ENCODE results near the gene POU2F3. TPM values are rescaled to one million over a fixed set of nuclear protein-coding genes. Genes with fewer than 3 reads are reported as not detected.
A peak's percentile ranks its signal among the peaks of the same experiment; 100 is the strongest.

POU2F3 gene
- total and polyA plus RNA-seq, 8 donors = 0.18 to 1.9 (median 1.3) TPM; not detected in 2

DNA sequence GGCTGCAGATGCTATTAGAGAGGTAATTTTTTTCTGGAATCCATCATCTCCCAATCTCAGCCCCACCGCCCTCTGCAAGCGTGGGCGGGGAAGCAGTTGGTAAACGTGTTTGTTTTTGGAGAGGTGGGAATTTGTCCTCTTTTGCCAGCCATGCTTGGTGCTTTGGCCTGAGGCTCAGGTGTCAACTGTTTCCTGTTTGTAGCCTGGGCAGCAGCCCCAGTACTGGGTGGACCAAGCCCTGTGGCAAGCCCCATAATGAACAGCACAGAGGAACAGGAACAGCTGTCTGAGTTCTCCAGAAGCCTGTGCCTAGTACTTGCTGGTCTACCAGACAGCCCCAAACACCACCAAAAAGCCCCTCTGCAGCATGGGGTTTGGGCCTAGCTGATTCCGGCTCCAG lies 39.6 kb downstream of the POU2F3 start:
- H3K9me3 ChIP-seq = no peaks in the 10 kb centered on the region
- DNase-seq = no peak
- no peak overlapping the region for H3K4me3 ChIP-seq
- no peak overlapping the region for H3K27ac ChIP-seq
- intact Hi-C loops (cut with DNase I; ENCODE audit: low total_unique reads) = no loop called here
- peaks cover 0 to 6% (median 0%) of the 10 kb centered on the region in 4 donors for H3K4me1 ChIP-seq
- no peaks in the 10 kb centered on the region for H3K27me3 ChIP-seq
- H3K36me3 ChIP-seq = no peaks in the 10 kb centered on the region
- TF ChIP-seq EP300 (IDR thresholded peaks at IDR 0.05) (no peak), POLR2AphosphoS5 (IDR thresholded peaks at IDR 0.05) (no peak), POLR2A (IDR thresholded peaks at IDR 0.05) (no peak)
- TF ChIP-seq, protein P1, sequence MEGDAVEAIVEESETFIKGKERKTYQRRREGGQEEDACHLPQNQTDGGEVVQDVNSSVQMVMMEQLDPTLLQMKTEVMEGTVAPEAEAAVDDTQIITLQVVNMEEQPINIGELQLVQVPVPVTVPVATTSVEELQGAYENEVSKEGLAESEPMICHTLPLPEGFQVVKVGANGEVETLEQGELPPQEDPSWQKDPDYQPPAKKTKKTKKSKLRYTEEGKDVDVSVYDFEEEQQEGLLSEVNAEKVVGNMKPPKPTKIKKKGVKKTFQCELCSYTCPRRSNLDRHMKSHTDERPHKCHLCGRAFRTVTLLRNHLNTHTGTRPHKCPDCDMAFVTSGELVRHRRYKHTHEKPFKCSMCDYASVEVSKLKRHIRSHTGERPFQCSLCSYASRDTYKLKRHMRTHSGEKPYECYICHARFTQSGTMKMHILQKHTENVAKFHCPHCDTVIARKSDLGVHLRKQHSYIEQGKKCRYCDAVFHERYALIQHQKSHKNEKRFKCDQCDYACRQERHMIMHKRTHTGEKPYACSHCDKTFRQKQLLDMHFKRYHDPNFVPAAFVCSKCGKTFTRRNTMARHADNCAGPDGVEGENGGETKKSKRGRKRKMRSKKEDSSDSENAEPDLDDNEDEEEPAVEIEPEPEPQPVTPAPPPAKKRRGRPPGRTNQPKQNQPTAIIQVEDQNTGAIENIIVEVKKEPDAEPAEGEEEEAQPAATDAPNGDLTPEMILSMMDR (IDR thresholded peaks at IDR 0.05) = no peak
- 59 to 74% (median 68%) methylated on average over 5 of the region's 5 CpGs for WGBS, 5 donors

DNA sequence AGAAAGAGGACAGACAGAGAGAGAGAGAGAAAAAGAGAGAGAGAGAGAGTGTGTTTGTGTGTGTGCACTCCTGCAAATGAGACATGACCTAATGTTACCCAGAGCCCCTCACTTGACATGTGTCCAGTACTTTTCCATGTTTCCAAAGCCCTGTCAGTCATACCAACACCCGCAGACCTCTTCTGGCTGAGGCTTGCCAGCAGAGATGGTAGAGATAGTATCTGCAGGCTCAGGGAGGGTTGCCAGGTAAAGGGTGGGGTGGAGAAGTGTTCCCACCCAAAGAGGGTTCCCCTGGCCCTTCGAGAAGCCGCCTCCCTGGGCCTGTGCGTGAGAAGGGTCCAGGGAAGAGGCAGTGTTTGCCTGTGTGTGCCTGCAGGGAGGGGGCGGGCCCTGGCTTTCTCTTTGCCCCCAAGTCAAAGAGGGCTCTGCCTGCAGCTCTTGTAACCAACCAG lies 40.7 kb downstream of the POU2F3 start:
- no peak overlapping the region for H3K27ac ChIP-seq
- H3K36me3 ChIP-seq = no peaks in the 10 kb centered on the region
- H3K9me3 ChIP-seq = no peaks in the 10 kb centered on the region

DNA sequence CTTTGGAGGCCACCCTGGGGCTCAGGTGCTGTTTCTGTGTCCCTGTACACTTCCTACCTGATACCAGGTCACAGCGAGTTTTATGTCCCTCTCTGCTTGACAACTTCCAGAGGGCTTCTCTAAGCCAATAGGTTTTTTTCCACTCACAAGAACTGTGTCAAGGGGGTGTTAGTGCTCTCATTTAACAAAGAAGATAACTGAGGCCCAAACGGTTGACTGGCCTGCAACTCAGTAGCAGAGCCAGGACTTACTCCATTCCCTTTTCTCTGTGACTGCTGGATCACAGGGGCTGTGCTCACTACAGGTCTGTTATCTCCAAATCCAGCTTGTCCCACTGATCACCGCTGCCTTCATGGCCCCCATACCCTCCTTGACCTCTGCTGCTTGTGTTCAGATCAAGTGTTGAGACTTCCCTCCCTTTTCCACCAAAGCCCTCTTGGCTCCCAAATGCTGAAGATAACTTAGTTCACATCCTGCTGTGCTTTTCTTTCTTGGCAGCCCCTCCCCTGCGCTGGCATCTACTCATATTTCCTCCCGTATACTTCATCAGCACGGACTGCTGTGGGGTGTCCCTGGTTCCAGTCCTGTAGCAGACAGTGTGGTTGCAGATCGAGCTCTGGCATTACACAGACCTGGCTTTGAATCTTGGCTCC lies 41.3 kb downstream of the POU2F3 start:
- no peaks in the 10 kb centered on the region for H3K36me3 ChIP-seq
- 46 to 64% (median 57%) methylated on average over 7 of the region's 7 CpGs for WGBS, 5 donors
- TF ChIP-seq, protein P1 (IDR thresholded peaks at IDR 0.05) = no peak
- TF ChIP-seq EP300 (IDR thresholded peaks at IDR 0.05) (no peak), POLR2A (IDR thresholded peaks at IDR 0.05) (no peak)
- H3K27me3 ChIP-seq = no peaks in the 10 kb centered on the region
- no peak overlapping the region for H3K4me3 ChIP-seq
- DNase-seq = peak in 1 of 2 donors; percentile 26
- intact Hi-C loops (cut with DNase I; ENCODE audit: low total_unique reads) = no loop called here
- H3K9me3 ChIP-seq = no peaks in the 10 kb centered on the region
- H3K4me1 ChIP-seq = peaks cover 0 to 6% (median 0%) of the 10 kb centered on the region in 4 donors
- no peak overlapping the region for H3K27ac ChIP-seq

More for the DNA sequence above, 40.7 kb downstream of the POU2F3 start:
- no peak for TF ChIP-seq POLR2A (IDR thresholded peaks at IDR 0.05)
- no peak for TF ChIP-seq POLR2AphosphoS5 (IDR thresholded peaks at IDR 0.05)
- no peak for TF ChIP-seq EP300 (IDR thresholded peaks at IDR 0.05)
- TF ChIP-seq, protein P1 (IDR thresholded peaks at IDR 0.05) = no peak
- Histone ChIP-seq H3K4me1 (peaks cover 0 to 6% (median 0%) of the 10 kb centered on the region in 4 donors), H3K27me3 (no peaks in the 10 kb centered on the region), H3K4me3 (no peak overlapping the region)
- no peak for DNase-seq
- intact Hi-C loops (cut with DNase I; ENCODE audit: low total_unique reads) = no loop called here
- WGBS, 5 donors = 36 to 73% (median 51%) methylated on average over 5 of the region's 5 CpGs

DNA sequence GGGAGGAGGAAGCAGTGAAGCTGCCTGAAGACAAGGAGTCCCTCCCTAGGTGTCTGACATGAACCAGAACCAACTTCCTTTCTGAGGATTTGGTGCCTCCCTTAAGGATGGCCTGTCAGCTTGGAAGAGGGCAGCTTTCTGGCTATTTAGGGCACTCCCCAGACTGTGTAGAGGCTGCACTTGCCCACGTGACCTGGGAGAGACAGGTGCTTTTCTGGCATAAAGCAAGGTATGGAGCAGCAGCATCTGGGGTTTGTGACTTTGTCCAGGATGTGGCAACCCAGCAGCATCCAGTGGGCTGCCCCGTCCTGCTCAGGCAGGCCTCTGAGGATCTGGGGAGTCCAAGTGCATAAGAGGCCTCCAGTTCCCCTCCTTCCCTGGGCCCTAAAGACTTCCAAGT lies 43.2 kb downstream of the POU2F3 start:
- Histone ChIP-seq H3K27me3 (no peaks in the 10 kb centered on the region), H3K4me1 (peaks cover 0 to 6% (median 0%) of the 10 kb centered on the region in 4 donors), H3K36me3 (no peaks in the 10 kb centered on the region), H3K9me3 (no peaks in the 10 kb centered on the region), H3K27ac (no peak overlapping the region), H3K4me3 (no peak overlapping the region)
- TF ChIP-seq EP300 (IDR thresholded peaks at IDR 0.05) = no peak
- no peak for DNase-seq
- WGBS, 5 donors = 78 to 93% (median 79%) methylated on average over 2 of the region's 2 CpGs
- intact Hi-C loops (cut with DNase I; ENCODE audit: low total_unique reads) = no loop called here

DNA sequence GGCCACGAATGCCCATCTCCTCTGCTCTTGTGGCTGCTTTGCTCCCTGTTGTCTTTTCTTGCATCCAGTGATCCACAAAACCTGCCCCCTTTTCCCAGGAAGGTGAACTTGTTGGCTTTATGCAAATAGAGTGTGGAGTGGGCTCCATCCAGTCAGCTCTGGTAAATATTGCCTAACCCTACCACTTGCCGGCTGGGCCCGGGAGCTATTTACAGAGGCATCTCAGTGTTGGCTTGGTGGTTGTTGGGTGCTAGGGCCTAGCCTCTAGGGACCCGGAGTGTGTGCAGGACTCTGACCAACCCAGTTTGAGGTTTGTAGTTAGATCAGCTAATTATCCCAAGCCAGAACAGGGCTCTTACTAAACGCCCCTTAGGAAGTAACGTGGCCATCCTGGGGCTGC lies 44.3 kb downstream of the POU2F3 start:
- Histone ChIP-seq H3K27ac (no peak overlapping the region), H3K4me3 (no peak overlapping the region), H3K36me3 (no peaks in the 10 kb centered on the region), H3K9me3 (no peaks in the 10 kb centered on the region), H3K27me3 (no peaks in the 10 kb centered on the region), H3K4me1 (peaks cover 0 to 6% (median 0%) of the 10 kb centered on the region in 4 donors)
- intact Hi-C loops (cut with DNase I; ENCODE audit: low total_unique reads) = no loop called here
- no peak for TF ChIP-seq POLR2AphosphoS5 (IDR thresholded peaks at IDR 0.05)
- TF ChIP-seq POLR2A (IDR thresholded peaks at IDR 0.05) = no peak
- no peak for TF ChIP-seq EP300 (IDR thresholded peaks at IDR 0.05)
- TF ChIP-seq, protein P1 (IDR thresholded peaks at IDR 0.05) = no peak
- 74 to 92% (median 80%) methylated on average over 4 to 6 of the region's 6 CpGs for WGBS, 5 donors
- DNase-seq = no peak

All from stomach (tissue), 9 donors.